LNCaP clone FGC (cell line): Measurements from ENCODE around the gene ZCRB1.

ENCODE experiments used
- DNase-seq: peaks from one replicate; pipeline ENCODE4 v3.0.0-alpha.2; 2011; ENCODE audit warnings: low read depth
- H3K4me3 ChIP-seq: 2 replicates; pipeline ENCODE4 v1.5.1; 2011; ENCODE audit warnings: mild to moderate bottlenecking, low read depth, low read length, control low read depth
- TF ChIP-seq, protein P1 (sequence below): IDR thresholded peaks from 2 replicates; pipeline ENCODE4 v1.5.1; 2012; ENCODE audit warnings: mild to moderate bottlenecking; ENCODE audit not compliant: control insufficient read depth, insufficient read depth; ENCODE audit errors: extremely low read depth

The ZCRB1 gene, protein sequence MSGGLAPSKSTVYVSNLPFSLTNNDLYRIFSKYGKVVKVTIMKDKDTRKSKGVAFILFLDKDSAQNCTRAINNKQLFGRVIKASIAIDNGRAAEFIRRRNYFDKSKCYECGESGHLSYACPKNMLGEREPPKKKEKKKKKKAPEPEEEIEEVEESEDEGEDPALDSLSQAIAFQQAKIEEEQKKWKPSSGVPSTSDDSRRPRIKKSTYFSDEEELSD

DNA sequence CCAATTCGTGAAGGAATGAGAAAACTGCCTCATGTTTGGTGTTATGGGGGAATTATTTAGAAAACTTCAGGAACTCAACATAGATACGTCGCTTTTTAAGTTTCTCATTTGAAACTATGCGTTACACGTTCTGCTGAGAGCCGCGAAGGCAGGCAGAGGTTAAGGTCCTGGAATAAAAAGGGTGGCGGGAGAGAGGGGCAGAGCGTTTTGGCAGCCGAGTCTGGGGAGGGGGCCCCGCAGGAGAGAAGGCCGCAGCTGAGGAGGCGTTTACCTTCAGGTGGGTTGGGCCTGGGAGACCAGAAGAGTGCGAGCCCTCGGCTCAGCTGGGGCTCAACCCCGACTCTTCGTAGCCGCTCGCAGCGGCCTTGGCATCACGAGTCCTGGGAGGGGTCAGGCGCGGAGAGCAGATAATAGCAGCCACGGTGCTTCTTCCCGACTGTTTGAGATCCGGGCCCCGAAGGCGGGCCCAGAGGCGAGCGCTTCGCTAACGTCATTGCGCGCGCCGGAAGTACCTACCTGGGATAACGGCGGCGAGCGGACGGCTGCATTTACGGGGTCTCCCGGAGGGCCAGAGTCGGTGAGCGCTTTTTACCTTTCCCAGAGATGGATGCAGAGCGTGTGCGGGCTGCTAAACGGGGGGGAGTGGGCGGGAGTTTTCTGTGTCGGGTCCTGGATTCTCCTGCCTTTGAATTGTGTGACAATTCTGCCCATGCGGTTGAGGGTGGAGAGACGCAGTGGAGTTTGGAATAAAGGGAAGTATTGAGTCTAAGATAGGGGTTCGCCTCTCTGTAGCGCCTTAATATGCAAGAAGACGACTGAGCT lies at the start of gene ZCRB1, which contains the start of gene PPHLN1:
Gene ZCRB1 (minus strand): TSS at position 442 of the 822 bp plus-strand sequence. CDS start 1,992 bp downstream, outside the sequence.
Gene PPHLN1 (plus strand): TSS at position 515 of the 822 bp plus-strand sequence. CDS start 9,736 bp downstream, outside the sequence.
- DNase-seq = peak; percentile 57
- TF ChIP-seq, protein P1, sequence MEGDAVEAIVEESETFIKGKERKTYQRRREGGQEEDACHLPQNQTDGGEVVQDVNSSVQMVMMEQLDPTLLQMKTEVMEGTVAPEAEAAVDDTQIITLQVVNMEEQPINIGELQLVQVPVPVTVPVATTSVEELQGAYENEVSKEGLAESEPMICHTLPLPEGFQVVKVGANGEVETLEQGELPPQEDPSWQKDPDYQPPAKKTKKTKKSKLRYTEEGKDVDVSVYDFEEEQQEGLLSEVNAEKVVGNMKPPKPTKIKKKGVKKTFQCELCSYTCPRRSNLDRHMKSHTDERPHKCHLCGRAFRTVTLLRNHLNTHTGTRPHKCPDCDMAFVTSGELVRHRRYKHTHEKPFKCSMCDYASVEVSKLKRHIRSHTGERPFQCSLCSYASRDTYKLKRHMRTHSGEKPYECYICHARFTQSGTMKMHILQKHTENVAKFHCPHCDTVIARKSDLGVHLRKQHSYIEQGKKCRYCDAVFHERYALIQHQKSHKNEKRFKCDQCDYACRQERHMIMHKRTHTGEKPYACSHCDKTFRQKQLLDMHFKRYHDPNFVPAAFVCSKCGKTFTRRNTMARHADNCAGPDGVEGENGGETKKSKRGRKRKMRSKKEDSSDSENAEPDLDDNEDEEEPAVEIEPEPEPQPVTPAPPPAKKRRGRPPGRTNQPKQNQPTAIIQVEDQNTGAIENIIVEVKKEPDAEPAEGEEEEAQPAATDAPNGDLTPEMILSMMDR = no peak
- H3K4me3 ChIP-seq = peak within 1 kb of the TSS; percentile 87

DNA sequence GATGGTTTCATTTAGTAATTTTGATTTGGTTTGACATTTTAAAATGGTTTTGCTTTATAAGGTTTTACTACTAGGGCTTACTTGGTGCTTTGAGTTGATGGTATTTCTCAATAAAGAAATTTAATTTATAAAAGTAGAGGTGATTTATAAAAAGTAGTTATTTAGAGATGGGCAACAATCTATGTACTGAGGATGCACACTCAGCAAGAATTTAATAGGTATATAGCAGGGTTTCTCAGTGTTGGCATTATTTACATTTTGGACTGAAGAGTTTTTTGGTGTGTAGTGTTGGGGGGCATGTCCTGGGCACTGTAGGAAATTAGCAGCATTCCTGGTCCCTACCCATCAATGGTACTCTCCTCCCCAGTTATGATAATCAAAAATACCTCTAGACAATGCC lies 47.8 kb upstream of the ZCRB1 start:
- TF ChIP-seq, protein P1 = no peak
- no peak overlapping the region for H3K4me3 ChIP-seq
- no peak for DNase-seq

DNA sequence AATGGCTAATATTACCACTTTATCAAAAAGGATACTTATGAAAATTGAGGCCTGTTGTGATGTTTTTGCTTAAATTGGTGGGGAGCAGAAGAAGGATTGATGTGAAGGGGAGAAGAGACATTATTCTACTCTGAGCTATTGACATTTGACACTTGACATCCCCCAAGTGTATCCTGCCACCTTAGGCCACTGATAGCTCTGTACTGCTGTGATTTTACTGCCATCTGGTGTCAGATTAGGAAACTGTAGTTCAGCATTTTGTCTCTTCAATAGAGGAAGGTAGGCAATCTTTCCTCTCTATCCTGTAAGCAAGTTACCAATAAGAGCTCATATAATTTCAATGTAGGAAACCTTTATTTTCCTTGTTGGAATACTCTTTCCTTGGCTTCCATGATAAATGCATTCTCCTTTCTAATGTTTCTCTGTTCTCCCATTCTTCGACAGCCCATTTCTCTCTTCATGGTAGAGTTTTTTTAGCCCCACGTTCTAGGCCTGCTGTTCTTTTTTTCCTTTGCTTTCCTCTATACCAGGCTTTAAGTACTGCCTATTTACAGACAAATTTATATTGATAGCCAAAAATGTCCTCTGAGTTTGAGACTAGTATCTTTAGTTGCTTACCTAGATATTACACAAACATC lies 46.4 kb upstream of the ZCRB1 start:
- TF ChIP-seq, protein P1 = peak; percentile 90
- DNase-seq = peak; percentile 19
- H3K4me3 ChIP-seq = no peak overlapping the region

DNA sequence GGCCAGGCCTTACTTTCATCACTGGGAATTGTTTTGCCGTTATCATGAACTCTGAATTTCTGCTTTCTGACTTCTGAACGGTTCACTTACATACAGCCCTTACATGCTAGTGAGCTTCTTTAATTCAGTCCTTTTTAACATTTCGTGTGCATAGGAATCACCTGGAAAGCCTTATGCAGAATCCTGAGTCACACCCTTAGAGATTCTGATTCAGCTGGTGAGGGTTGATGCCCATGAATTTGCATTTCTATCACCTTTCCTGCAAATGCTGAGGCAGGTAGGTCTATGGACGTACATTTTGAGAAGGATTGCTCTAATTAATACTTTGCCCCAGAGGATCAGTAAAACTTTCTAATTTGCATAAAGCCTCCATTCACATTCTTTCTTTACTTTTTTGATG lies 44.1 kb upstream of the ZCRB1 start:
- TF ChIP-seq, protein P1 = no peak
- DNase-seq = no peak
- no peak overlapping the region for H3K4me3 ChIP-seq

DNA sequence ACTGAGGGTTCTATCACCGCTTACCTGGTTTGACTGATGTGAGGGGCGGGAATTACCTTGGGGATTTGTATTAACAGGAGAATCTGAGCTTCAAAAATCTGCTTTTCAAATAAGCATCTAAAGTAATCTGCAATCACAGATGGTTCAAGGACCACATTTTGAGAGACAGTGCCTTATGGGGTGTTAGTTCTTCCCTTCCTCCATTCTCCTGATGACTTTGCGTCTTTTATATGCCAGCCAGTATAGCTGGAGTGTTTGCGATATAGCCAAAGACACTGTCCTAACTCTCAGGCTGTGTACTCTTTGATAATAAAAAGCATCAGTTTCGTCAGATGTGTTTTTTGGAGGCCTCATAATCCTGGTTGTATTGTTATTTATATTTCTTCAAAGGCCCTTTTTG lies 39.6 kb upstream of the ZCRB1 start:
- no peak for DNase-seq
- H3K4me3 ChIP-seq = no peak overlapping the region
- TF ChIP-seq, protein P1 = no peak

DNA sequence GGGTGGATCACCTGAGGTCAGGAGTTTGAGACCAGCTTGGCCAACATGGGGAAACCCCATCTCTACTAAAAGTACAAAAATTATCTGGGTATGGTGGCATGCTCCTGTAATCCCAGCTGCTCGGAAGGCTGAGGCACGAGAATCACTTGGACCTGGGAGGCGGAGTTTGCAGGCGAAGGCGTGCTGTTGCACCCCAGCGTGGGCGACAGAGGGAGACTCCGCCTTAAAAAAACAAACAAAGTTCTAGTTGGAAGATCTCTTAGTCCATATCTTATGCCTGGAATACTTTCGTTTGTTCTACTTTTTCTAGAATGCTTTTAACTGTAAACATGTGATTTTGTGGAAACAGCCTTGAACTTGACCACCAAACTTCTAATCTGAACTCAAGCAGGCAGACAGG lies 38.8 kb upstream of the ZCRB1 start:
- TF ChIP-seq, protein P1 = no peak
- DNase-seq = no peak
- no peak overlapping the region for H3K4me3 ChIP-seq
